ENCODE results near the gene ACTN4.

- no peak for TF ChIP-seq CTCF (IDR thresholded peaks at IDR 0.05)
- peak; percentile 98 to 100 for TF ChIP-seq POLR2A (IDR thresholded peaks at IDR 0.05)
Measured at GRCh38 chr19:38647368-38647965, at the start of gene ACTN4.
